HTERT RPE-1 (cell line): ENCODE data around the gene HES6.

Experiments used
- in situ Hi-C: fragments of 300-500 bp; cut with MboI; formaldehyde crosslinking; loops from 4 replicates; pipeline ENCODE4 v1.14.3; 2020; ENCODE audit warnings: low sequenced_read_pairs

The HES6 gene

GRCh38 chr2:238256111-238256510 is 16.3 kb upstream of the HES6 start:
- in situ Hi-C loops: no loop called here

GRCh38 chr2:238255636-238256035 is 15.8 kb upstream of the HES6 start:
- in situ Hi-C loops: no loop called here

GRCh38 chr2:238255151-238255551 is 15.3 kb upstream of the HES6 start:
- in situ Hi-C loops: no loop called here

GRCh38 chr2:238254095-238254723 is 14.4 kb upstream of the HES6 start:
- in situ Hi-C loops: no loop called here

- in situ Hi-C loops: no loop called here
Observed at GRCh38 chr2:238252766-238253630, 13.2 kb upstream of the HES6 start.

- in situ Hi-C loops: no loop called here
Observed at GRCh38 chr2:238251986-238252385, 12.1 kb upstream of the HES6 start.

GRCh38 chr2:238251331-238251730 is 11.5 kb upstream of the HES6 start:
- in situ Hi-C loops: no loop called here

- in situ Hi-C loops: no loop called here
Observed at GRCh38 chr2:238250896-238251295, 11.1 kb upstream of the HES6 start.

GRCh38 chr2:238247841-238248453 is 8.1 kb upstream of the HES6 start:
- in situ Hi-C loops: no loop called here

- in situ Hi-C loops: no loop called here
Observed at GRCh38 chr2:238247002-238247822, 7.4 kb upstream of the HES6 start.

GRCh38 chr2:238244151-238244550 is 4.3 kb upstream of the HES6 start:
- in situ Hi-C loops: no loop called here

GRCh38 chr2:238243496-238244076 is 3.7 kb upstream of the HES6 start:
- in situ Hi-C loops: no loop called here

GRCh38 chr2:238242731-238243495 is 3.1 kb upstream of the HES6 start:
- in situ Hi-C loops: no loop called here

- in situ Hi-C loops: no loop called here
Observed at GRCh38 chr2:238241970-238242369, 2.1 kb upstream of the HES6 start.

GRCh38 chr2:238240757-238241711 is 1.2 kb upstream of the HES6 start:
- in situ Hi-C loops: no loop called here

- in situ Hi-C loops: no loop called here
Observed at GRCh38 chr2:238239543-238239862, 335 bp downstream of the HES6 start.

GRCh38 chr2:238238766-238239542 is 884 bp downstream of the HES6 start:
- in situ Hi-C loops: no loop called here

- in situ Hi-C loops: no loop called here
Observed at GRCh38 chr2:238238311-238238765, 1.5 kb downstream of the HES6 start.
